ENCODE data around the gene KLHL2.

DNA sequence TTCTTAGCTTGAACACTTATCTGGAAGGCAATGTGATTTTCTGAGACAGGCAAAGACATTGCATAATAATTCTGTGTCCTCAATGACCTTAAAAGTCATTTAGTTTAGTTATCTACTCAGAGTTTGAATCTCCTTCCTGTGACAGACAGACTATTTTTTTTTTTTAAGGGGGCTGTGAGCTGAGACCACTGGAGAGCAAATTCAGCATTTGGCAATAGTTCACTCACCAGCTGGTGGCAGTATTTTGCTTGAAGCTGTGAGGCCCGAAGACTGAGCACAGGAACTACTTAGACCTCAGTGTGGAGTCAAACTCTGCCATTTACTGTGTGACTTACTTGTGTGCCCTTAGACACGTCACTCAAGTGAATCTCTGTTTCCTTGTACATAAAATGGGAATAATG, 148.5 kb downstream of the KLHL2 start:
- TF ChIP-seq YY1 (IDR thresholded peaks at IDR 0.05; ENCODE audit: insufficient read depth, insufficient read length), result no peak
- TF ChIP-seq SUZ12 (IDR thresholded peaks at IDR 0.05; ENCODE audit: extremely low read depth, insufficient read depth, insufficient read length), result no peak
- TF ChIP-seq ZNF274 (IDR thresholded peaks at IDR 0.05; ENCODE audit: low read depth, low read length), result no peak

All from NT2/D1 (cell line).